ENCODE measurements around the gene DACT1. TPM values are rescaled to one million over a fixed set of nuclear protein-coding genes. Genes with fewer than 3 reads are reported as not detected.
A peak's percentile ranks its signal among the peaks of the same experiment; 100 is the strongest.

Gene DACT1
- total and polyA plus RNA-seq, 2 experiments from 2014 or later, result 6.8 to 26.9 TPM

DNA sequence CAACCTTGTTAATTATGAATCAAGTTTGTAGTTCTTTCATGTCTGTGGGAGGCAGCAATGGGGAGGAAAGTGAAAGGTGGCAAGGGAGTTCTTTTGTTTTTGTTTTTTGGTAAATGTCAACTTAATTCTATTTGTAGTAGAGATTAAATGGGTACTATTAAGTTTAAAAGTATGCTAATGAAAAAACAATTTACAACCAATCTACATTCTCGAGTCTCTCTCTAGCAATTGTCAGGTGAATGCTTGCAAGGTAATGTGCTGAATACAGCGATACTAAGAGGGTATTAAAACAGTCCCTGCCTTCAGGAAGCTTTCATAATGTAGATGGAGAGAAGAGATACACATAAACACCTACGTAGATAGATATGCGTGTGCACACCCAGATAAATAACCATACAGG is 1.6 kb upstream of the DACT1 start:
- Histone ChIP-seq H3K36me3 (ENCODE audit: low read depth) (peaks cover 4% of the 10 kb centered on the region; the same call in 1 of the 2 replicates), H3K9ac (no peak overlapping the region), H3K9me2 (ENCODE audit: insufficient read depth) (no peaks in the 10 kb centered on the region), H3K27me3 (replicated peaks; ENCODE audit: insufficient read depth) (no peaks in the 10 kb centered on the region), H3K4me1 (ENCODE audit: insufficient read depth) (peaks cover 34% of the 10 kb centered on the region), H3K9me3 (ENCODE audit: low read depth) (no peaks in the 10 kb centered on the region), H3K27ac (no peak overlapping the region), H2AFZ (no peak overlapping the region), H3F3A (ENCODE audit: insufficient read depth) (peaks cover 26% of the 10 kb centered on the region), H3K79me2 (ENCODE audit: insufficient read depth) (peaks cover 26% of the 10 kb centered on the region), H3K4me2 (ENCODE audit: unreplicated experiment) (no peak overlapping the region), H3K4me3 (no peak overlapping the region), H4K20me1 (ENCODE audit: insufficient read depth) (no peaks in the 10 kb centered on the region)
- 85 to 88% methylated on average over 4 of the region's 4 CpGs for WGBS, 2 experiments (ENCODE audit: low coverage in 1 of 2, low lambda C conversion rate in 2 of 2, missing lambda C conversion rate in 2 of 2)
- in situ Hi-C loops (cut with MboI), result loop anchor here (25.0 kb wide), 1 partner anchor 801 kb away; no protein-coding TSS in a partner anchor
- TF ChIP-seq EZH2 (IDR thresholded peaks at IDR 0.05; ENCODE audit: insufficient read depth, poor library complexity, severe bottlenecking), result no peak
- no peak for DNase-seq

DNA sequence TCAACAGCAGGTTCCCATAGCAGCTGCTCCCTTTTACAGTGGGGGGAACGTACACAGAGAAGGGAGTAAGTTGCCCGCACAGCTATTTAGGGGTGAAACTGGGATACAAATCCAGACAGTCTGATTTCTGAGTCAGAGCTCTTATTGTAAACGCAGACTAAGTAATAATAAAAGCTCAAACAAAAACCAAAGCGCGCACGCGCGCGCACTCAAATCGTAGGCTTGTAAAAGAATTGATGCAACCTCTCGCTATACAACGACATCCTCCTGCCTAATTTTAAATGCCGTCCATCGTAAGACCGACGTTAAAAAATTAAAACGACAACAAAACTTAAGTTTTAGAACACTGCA is 747 bp upstream of the DACT1 start:
- Histone ChIP-seq H2AFZ (peak overlapping the region; percentile 81), H3K79me2 (ENCODE audit: insufficient read depth) (peaks cover 29% of the 10 kb centered on the region), H3K4me1 (ENCODE audit: insufficient read depth) (peaks cover 34% of the 10 kb centered on the region), H3F3A (ENCODE audit: insufficient read depth) (peaks cover 26% of the 10 kb centered on the region), H4K20me1 (ENCODE audit: insufficient read depth) (no peaks in the 10 kb centered on the region), H3K4me2 (ENCODE audit: unreplicated experiment) (peak overlapping the region; percentile 85), H3K4me3 (peak overlapping the region; percentile 93), H3K27me3 (replicated peaks; ENCODE audit: insufficient read depth) (no peaks in the 10 kb centered on the region), H3K27ac (peak overlapping the region; percentile 88), H3K36me3 (ENCODE audit: low read depth) (peaks cover 13% of the 10 kb centered on the region; the same call in 1 of the 2 replicates), H3K9ac (peak overlapping the region; percentile 85), H3K9me2 (ENCODE audit: insufficient read depth) (no peaks in the 10 kb centered on the region), H3K9me3 (ENCODE audit: low read depth) (no peaks in the 10 kb centered on the region)
- peak; percentile 90 for DNase-seq
- WGBS, 2 experiments (ENCODE audit: low coverage in 1 of 2, low lambda C conversion rate in 2 of 2, missing lambda C conversion rate in 2 of 2), result 1 to 2% methylated on average over 17 of the region's 17 CpGs
- in situ Hi-C loops (cut with MboI), result loop anchor here (25.0 kb wide), 1 partner anchor 800 kb away; no protein-coding TSS in a partner anchor
- TF ChIP-seq EZH2 (IDR thresholded peaks at IDR 0.05; ENCODE audit: insufficient read depth, poor library complexity, severe bottlenecking) (no peak), EZH2phosphoT487 (IDR thresholded peaks at IDR 0.05; ENCODE audit: insufficient read depth, low read depth) (no peak)

DNA sequence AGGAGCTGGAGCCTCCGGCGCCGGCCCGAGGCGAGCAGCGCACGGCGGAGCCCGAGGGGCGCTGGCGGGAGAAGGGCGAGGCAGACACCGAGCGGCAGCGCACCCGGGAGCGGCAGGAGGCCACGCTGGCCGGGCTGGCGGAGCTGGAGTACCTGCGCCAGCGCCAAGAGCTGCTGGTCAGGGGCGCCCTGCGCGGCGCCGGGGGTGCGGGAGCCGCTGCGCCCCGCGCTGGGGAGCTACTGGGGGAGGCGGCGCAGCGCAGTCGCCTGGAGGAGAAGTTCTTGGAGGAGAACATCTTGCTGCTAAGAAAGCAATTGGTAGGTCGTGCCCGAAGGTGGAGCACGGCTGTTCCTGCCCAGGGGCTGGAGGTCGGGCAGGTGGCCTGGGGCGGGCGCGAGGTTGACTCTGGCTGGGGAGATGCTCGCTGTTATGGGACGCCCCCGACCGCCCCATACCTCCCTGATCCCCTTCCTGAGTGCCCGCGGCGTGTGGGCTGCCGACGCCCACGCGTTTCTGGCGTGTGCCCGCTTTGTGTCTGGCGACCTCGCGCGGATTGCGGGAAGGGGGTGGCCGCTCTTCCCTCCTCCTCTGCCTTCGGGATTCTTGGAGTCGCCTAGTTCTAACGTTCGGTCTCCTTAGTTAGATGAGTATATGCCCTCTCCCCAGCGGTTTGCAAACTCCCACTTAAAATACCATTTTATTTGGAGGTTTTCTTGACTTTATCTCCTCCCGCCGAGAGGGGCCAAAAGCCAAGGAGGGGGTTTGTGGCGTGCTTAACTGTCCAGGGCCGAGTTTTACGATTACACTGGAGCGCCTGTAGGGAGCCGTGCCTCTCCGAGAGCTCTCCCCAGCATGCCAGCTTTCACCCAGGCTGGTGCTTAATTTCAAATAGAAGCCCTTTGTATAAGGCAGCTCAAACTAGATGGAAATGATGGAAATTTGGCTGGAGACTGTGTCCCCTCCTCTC is 752 bp downstream of the DACT1 start:
- Histone ChIP-seq H3K79me2 (ENCODE audit: insufficient read depth) (peaks cover 29% of the 10 kb centered on the region), H3K9me3 (ENCODE audit: low read depth) (no peaks in the 10 kb centered on the region), H3K9ac (peak overlapping the region; percentile 85), H3K4me1 (ENCODE audit: insufficient read depth) (peaks cover 34% of the 10 kb centered on the region), H3K9me2 (ENCODE audit: insufficient read depth) (no peaks in the 10 kb centered on the region), H3K36me3 (ENCODE audit: low read depth) (peaks cover 19% of the 10 kb centered on the region; the same call in 1 of the 2 replicates), H3K27me3 (replicated peaks; ENCODE audit: insufficient read depth) (no peaks in the 10 kb centered on the region), H3K4me3 (peak overlapping the region; percentile 93), H3K4me2 (ENCODE audit: unreplicated experiment) (peak overlapping the region; percentile 85), H2AFZ (peak overlapping the region; percentile 81), H3K27ac (peak overlapping the region; percentile 88), H3F3A (ENCODE audit: insufficient read depth) (peaks cover 26% of the 10 kb centered on the region), H4K20me1 (ENCODE audit: insufficient read depth) (no peaks in the 10 kb centered on the region)
- TF ChIP-seq EZH2phosphoT487 (IDR thresholded peaks at IDR 0.05; ENCODE audit: insufficient read depth, low read depth) (no peak), EZH2 (IDR thresholded peaks at IDR 0.05; ENCODE audit: insufficient read depth, poor library complexity, severe bottlenecking) (no peak)
- WGBS, 2 experiments (ENCODE audit: low coverage in 1 of 2, low lambda C conversion rate in 2 of 2, missing lambda C conversion rate in 2 of 2), result 1% methylated on average over 56 to 72 of the region's 75 CpGs
- in situ Hi-C loops (cut with MboI), result loop anchor here (25.0 kb wide), 1 partner anchor 799 kb away; no protein-coding TSS in a partner anchor
- peak; percentile 75 for DNase-seq

DNA sequence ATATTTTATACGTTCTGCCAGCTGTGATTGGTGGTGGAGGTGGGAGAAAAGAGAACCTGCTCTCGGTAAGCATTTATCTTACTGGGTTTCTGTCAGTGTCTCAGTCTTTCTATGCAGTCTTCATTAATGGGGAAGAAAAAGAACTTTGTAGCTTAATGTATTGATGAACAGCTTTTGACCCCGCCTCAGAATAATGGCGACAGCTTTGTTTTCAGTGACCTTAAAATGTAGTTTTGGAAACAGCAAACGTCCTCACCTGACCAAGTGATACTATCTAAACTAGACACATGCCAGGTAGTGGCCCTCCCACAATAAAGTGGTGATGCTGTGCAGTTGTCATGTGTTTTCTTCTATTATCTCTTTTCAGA is 1.4 kb downstream of the DACT1 start:
- peaks cover 25% of the 10 kb centered on the region for H3K36me3 ChIP-seq (ENCODE audit: low read depth)
- in situ Hi-C loops (cut with MboI), result loop anchor here (25.0 kb wide), 1 partner anchor 798 kb away; no protein-coding TSS in a partner anchor
- peak overlapping the region; percentile 81 for H2AFZ ChIP-seq
- H3K9me2 ChIP-seq (ENCODE audit: insufficient read depth), result no peaks in the 10 kb centered on the region
- H3K79me2 ChIP-seq (ENCODE audit: insufficient read depth), result peaks cover 29% of the 10 kb centered on the region
- no peak for TF ChIP-seq EZH2phosphoT487 (IDR thresholded peaks at IDR 0.05; ENCODE audit: insufficient read depth, low read depth)
- no peak for TF ChIP-seq EZH2 (IDR thresholded peaks at IDR 0.05; ENCODE audit: insufficient read depth, poor library complexity, severe bottlenecking)
- WGBS, 2 experiments (ENCODE audit: low coverage in 1 of 2, low lambda C conversion rate in 2 of 2, missing lambda C conversion rate in 2 of 2), result 16 to 23% methylated on average over 5 of the region's 5 CpGs
- peak overlapping the region; percentile 93 for H3K4me3 ChIP-seq
- H3F3A ChIP-seq (ENCODE audit: insufficient read depth), result peaks cover 21% of the 10 kb centered on the region
- H3K4me1 ChIP-seq (ENCODE audit: insufficient read depth), result peaks cover 27% of the 10 kb centered on the region
- H4K20me1 ChIP-seq (ENCODE audit: insufficient read depth), result no peaks in the 10 kb centered on the region
- DNase-seq, result no peak
- no peaks in the 10 kb centered on the region for H3K27me3 ChIP-seq (replicated peaks; ENCODE audit: insufficient read depth)
- H3K27ac ChIP-seq, result peak overlapping the region; percentile 88
- H3K9me3 ChIP-seq (ENCODE audit: low read depth), result no peaks in the 10 kb centered on the region
- H3K4me2 ChIP-seq (ENCODE audit: unreplicated experiment), result peak overlapping the region; percentile 85
- peak overlapping the region; percentile 85 for H3K9ac ChIP-seq
